AG20443 (cell line): Measurements from ENCODE around the gene OR12D3.
"Not testable (repeated sequence)": the region's sequence is repeated elsewhere in the genome, so short reads cannot be mapped to it uniquely, and the experiment has no call there.

Experiments used
- DNase-seq: peaks from one replicate; pipeline ENCODE4 v3.0.0; 2012; ENCODE audit warnings: low spot score, mixed read lengths

OR12D3 gene

GRCh38 chr6:29375191-29375590, at the start of gene OR12D3:
OR12D3 (minus strand) TSS chr6:29375291; CDS start chr6:29375287, 4 bp downstream.
- no peak for DNase-seq

- no peak for DNase-seq
Measured at GRCh38 chr6:29424575-29424974, 49.5 kb upstream of the OR12D3 start.

GRCh38 chr6:29424168-29424567, 49.1 kb upstream of the OR12D3 start:
- no peak for DNase-seq

- no peak for DNase-seq
Measured at GRCh38 chr6:29419516-29419915, 44.4 kb upstream of the OR12D3 start.

GRCh38 chr6:29414588-29414987, 39.5 kb upstream of the OR12D3 start, which contains the start of gene OR12D1:
OR12D1 (plus strand) TSS chr6:29414928.
- no peak for DNase-seq

GRCh38 chr6:29403801-29404200, 28.7 kb upstream of the OR12D3 start:
- DNase-seq = no peak

GRCh38 chr6:29399525-29399924, 24.4 kb upstream of the OR12D3 start:
- no peak for DNase-seq

- DNase-seq = no peak
Measured at GRCh38 chr6:29395331-29395730, 20.2 kb upstream of the OR12D3 start, which contains the start of gene OR12D2. OR12D2 (plus strand) TSS chr6:29395631; CDS start chr6:29396700, 1,069 bp downstream.

GRCh38 chr6:29388533-29388932, 13.4 kb upstream of the OR12D3 start:
- no peak for DNase-seq

GRCh38 chr6:29376003-29376402, 912 bp upstream of the OR12D3 start:
- DNase-seq = no peak

GRCh38 chr6:29368765-29369164, 6.3 kb downstream of the OR12D3 start, which contains the start of gene OR5V1:
OR5V1 (minus strand) TSS chr6:29368865; CDS start chr6:29356195, 12,670 bp downstream.
- DNase-seq = no peak

GRCh38 chr6:29355603-29356002, 19.5 kb downstream of the OR12D3 start:
- DNase-seq = no peak

- DNase-seq = no peak
Measured at GRCh38 chr6:29354980-29355379, 20.1 kb downstream of the OR12D3 start.

- not testable (repeated sequence) for DNase-seq
Measured at GRCh38 chr6:29349348-29349747, 25.7 kb downstream of the OR12D3 start.

- DNase-seq = no peak
Measured at GRCh38 chr6:29345380-29345779, 29.7 kb downstream of the OR12D3 start.

- no peak for DNase-seq
Measured at GRCh38 chr6:29336269-29336668, 38.8 kb downstream of the OR12D3 start.

- no peak for DNase-seq
Measured at GRCh38 chr6:29332676-29333075, 42.4 kb downstream of the OR12D3 start.

- DNase-seq = no peak
Measured at GRCh38 chr6:29325777-29326176, 49.3 kb downstream of the OR12D3 start.
